ENCODE measurements around the gene CSNK1G1.
"Not testable (repeated sequence)": the region's sequence is repeated elsewhere in the genome, so short reads cannot be mapped to it uniquely, and the experiment has no call there.

CSNK1G1 gene

GRCh38 chr15:64275934-64276333, 80.0 kb downstream of the CSNK1G1 start:
- H4K20me1 ChIP-seq (ENCODE audit: insufficient read depth), result no peaks in the 10 kb centered on the region
- no peak overlapping the region for H3K27ac ChIP-seq
- no peak overlapping the region for H3K4me2 ChIP-seq
- peaks cover 7% of the 10 kb centered on the region for H3K4me1 ChIP-seq (ENCODE audit: low read depth, poor library complexity, severe bottlenecking)
- no peaks in the 10 kb centered on the region for H3K36me3 ChIP-seq (ENCODE audit: insufficient read depth)
- no peaks in the 10 kb centered on the region for H3K79me2 ChIP-seq (ENCODE audit: insufficient read depth, low read depth)
- no peak overlapping the region for H3K4me3 ChIP-seq (IDR thresholded peaks at IDR 0.05; ENCODE audit: insufficient read depth, low read depth, low read length)
- no peak overlapping the region for H3K9ac ChIP-seq
- no peak for TF ChIP-seq CTCF (conservative IDR thresholded peaks at IDR 0.05; ENCODE audit: low read depth, low read length)
- H3K27me3 ChIP-seq (ENCODE audit: insufficient read depth, low read depth), result no peaks in the 10 kb centered on the region
- no peak overlapping the region for H2AFZ ChIP-seq (ENCODE audit: low read depth)

- H3K4me1 ChIP-seq (ENCODE audit: low read depth, poor library complexity, severe bottlenecking), result peaks cover 7% of the 10 kb centered on the region
- H3K9ac ChIP-seq, result no peak overlapping the region
- H4K20me1 ChIP-seq (ENCODE audit: insufficient read depth), result no peaks in the 10 kb centered on the region
- no peaks in the 10 kb centered on the region for H3K36me3 ChIP-seq (ENCODE audit: insufficient read depth)
- no peak overlapping the region for H2AFZ ChIP-seq (ENCODE audit: low read depth)
- no peaks in the 10 kb centered on the region for H3K27me3 ChIP-seq (ENCODE audit: insufficient read depth, low read depth)
- TF ChIP-seq CTCF (conservative IDR thresholded peaks at IDR 0.05; ENCODE audit: low read depth, low read length), result no peak
- no peaks in the 10 kb centered on the region for H3K79me2 ChIP-seq (ENCODE audit: insufficient read depth, low read depth)
- no peak overlapping the region for H3K4me3 ChIP-seq (IDR thresholded peaks at IDR 0.05; ENCODE audit: insufficient read depth, low read depth, low read length)
- H3K27ac ChIP-seq, result no peak overlapping the region
- H3K4me2 ChIP-seq, result no peak overlapping the region
Observed at GRCh38 chr15:64274341-64274950, 81.5 kb downstream of the CSNK1G1 start.

DNA sequence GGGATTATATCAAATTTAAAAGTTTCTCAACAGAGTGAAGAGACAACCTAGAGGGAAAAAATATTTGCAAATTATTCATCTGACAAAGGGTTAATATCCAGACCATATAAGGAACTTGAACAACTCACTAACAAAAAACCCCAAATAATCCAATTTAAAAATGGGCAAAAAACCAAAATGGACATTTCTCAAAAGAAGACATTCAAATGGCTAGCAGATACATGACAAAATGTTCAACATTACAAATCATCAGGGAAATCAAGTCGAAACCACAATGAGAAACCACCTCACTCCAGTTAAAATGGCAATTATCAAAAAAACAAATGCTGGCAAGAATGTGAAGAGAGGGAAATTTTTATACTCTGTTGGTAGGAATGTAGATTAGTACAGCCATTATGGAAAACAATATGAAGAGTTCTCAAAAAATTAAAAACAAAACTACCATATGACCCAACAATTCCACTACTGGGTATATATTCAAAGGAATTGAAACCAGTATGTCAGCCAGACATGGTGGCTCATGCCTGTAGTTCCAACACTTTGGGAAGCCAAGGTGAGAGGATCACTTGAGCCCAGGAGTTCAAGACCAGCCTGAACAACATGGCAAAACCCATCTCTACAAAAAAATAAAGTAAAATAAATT, 88.5 kb downstream of the CSNK1G1 start:
- Histone ChIP-seq H4K20me1 (ENCODE audit: insufficient read depth) (no peaks in the 10 kb centered on the region), H2AFZ (ENCODE audit: low read depth) (no peak overlapping the region), H3K27me3 (ENCODE audit: insufficient read depth, low read depth) (no peaks in the 10 kb centered on the region), H3K4me3 (IDR thresholded peaks at IDR 0.05; ENCODE audit: insufficient read depth, low read depth, low read length) (no peak overlapping the region), H3K27ac (no peak overlapping the region), H3K36me3 (ENCODE audit: insufficient read depth) (no peaks in the 10 kb centered on the region), H3K9ac (no peak overlapping the region), H3K79me2 (ENCODE audit: insufficient read depth, low read depth) (0 out of 2 replicates have a peak, but pooled peaks cover 6% of the 10 kb centered on the region), H3K4me2 (no peak overlapping the region), H3K4me1 (ENCODE audit: low read depth, poor library complexity, severe bottlenecking) (peaks cover 10% of the 10 kb centered on the region)
- no peak for TF ChIP-seq CTCF (conservative IDR thresholded peaks at IDR 0.05; ENCODE audit: low read depth, low read length)

GRCh38 chr15:64265188-64265587, 90.8 kb downstream of the CSNK1G1 start:
- H3K4me1 ChIP-seq (ENCODE audit: low read depth, poor library complexity, severe bottlenecking), result peaks cover 20% of the 10 kb centered on the region
- not testable (repeated sequence) for H3K27me3 ChIP-seq (ENCODE audit: insufficient read depth, low read depth); H3K4me3 ChIP-seq (IDR thresholded peaks at IDR 0.05; ENCODE audit: insufficient read depth, low read depth, low read length); H3K36me3 ChIP-seq (ENCODE audit: insufficient read depth); H3K79me2 ChIP-seq (ENCODE audit: insufficient read depth, low read depth); H4K20me1 ChIP-seq (ENCODE audit: insufficient read depth); H3K4me2 ChIP-seq; H3K27ac ChIP-seq; H3K9ac ChIP-seq; H2AFZ ChIP-seq (ENCODE audit: low read depth)

DNA sequence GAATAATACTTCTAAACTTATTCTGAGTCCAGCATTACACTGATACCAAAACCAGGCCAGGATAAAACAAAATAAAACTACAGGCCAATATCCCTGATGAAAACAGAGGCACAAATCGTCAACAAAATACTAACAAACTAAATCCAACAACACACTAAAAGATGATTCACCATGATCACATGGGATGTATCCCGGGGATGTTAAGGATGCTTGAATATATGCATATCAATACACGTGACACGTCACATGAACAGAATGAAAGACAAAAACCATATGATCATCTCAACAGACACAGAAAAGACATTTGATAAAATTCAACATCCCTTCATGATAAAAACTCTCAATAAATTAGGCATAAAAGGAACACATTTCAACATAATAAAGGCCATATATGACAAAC, 91.5 kb downstream of the CSNK1G1 start:
- H3K4me3 ChIP-seq (IDR thresholded peaks at IDR 0.05; ENCODE audit: insufficient read depth, low read depth, low read length), result no peak overlapping the region
- no peaks in the 10 kb centered on the region for H3K36me3 ChIP-seq (ENCODE audit: insufficient read depth)
- H2AFZ ChIP-seq (ENCODE audit: low read depth), result no peak overlapping the region
- no peak for TF ChIP-seq CTCF (conservative IDR thresholded peaks at IDR 0.05; ENCODE audit: low read depth, low read length)
- H3K4me2 ChIP-seq, result no peak overlapping the region
- H3K9ac ChIP-seq, result no peak overlapping the region
- no peaks in the 10 kb centered on the region for H3K27me3 ChIP-seq (ENCODE audit: insufficient read depth, low read depth)
- no peaks in the 10 kb centered on the region for H4K20me1 ChIP-seq (ENCODE audit: insufficient read depth)
- peaks cover 20% of the 10 kb centered on the region for H3K4me1 ChIP-seq (ENCODE audit: low read depth, poor library complexity, severe bottlenecking)
- no peak overlapping the region for H3K27ac ChIP-seq
- H3K79me2 ChIP-seq (ENCODE audit: insufficient read depth, low read depth), result 0 out of 2 replicates have a peak, but pooled peaks cover 6% of the 10 kb centered on the region

Measured in KMS-11 (cell line).